Ovary (tissue), 3 donors: ENCODE data around the gene CD151.

Experiments
- EP300 ChIP-seq: sonication (generic); formaldehyde crosslinking; IDR thresholded peaks from one replicate; pipeline ENCODE4 v1.6.1; 2017; ENCODE audit warnings: antibody characterized with exemption
- POLR2A ChIP-seq: fragments of 450-650 bp; IDR thresholded peaks from one replicate; pipeline ENCODE4 v1.6.1; 2017; ENCODE audit warnings: antibody characterized with exemption, mild to moderate bottlenecking, moderate library complexity
- TF ChIP-seq, protein P1 (sequence below), 3 donors: fragments of 450-650 bp in 2 of 3; fragments of 200-600 bp in 1 of 3; IDR thresholded peaks; one replicate each; pipeline versions ENCODE4 v1.5.1 to v1.8.0; 2016 to 2022; ENCODE audit warnings: antibody characterized with exemption in 3 of 3, mild to moderate bottlenecking in 1 of 3
- donor health status: DM: no; HTN: no; CAD: no.

DNA sequence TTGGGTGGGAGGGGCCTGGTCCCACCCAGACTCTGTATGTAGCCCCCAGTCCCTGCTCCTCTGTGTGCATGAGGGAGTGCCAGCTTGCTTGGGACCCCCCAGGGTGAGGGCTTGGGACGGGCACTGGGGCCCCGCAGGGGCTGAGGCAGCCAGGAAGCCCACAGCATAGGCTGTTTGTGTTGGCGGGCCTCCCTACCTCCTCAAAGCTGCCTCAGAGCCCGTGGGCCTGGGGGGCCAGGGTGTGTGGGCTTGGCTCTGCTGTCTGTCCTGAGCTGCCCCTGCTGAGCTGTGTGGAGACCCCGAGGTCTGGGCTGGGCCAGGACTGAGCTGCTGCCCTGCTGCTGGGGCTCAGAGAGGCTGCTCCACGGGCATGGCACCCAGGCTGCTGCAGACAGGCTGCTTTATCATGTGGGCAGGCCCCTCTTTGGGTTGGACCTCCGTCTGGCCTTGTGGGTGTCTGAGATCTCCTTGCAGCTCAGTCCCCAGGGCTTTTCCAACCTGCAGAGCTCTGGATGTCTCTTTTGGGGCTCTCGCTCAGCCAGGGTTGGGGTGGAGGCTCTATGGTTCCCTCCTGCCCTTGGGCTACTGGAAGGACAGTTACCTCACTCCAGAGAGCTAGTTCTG, 13.2 kb downstream of the CD151 start:
- TF ChIP-seq, protein P1, sequence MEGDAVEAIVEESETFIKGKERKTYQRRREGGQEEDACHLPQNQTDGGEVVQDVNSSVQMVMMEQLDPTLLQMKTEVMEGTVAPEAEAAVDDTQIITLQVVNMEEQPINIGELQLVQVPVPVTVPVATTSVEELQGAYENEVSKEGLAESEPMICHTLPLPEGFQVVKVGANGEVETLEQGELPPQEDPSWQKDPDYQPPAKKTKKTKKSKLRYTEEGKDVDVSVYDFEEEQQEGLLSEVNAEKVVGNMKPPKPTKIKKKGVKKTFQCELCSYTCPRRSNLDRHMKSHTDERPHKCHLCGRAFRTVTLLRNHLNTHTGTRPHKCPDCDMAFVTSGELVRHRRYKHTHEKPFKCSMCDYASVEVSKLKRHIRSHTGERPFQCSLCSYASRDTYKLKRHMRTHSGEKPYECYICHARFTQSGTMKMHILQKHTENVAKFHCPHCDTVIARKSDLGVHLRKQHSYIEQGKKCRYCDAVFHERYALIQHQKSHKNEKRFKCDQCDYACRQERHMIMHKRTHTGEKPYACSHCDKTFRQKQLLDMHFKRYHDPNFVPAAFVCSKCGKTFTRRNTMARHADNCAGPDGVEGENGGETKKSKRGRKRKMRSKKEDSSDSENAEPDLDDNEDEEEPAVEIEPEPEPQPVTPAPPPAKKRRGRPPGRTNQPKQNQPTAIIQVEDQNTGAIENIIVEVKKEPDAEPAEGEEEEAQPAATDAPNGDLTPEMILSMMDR (IDR thresholded peaks at IDR 0.05) = no peak
- no peak for TF ChIP-seq EP300
- TF ChIP-seq POLR2A = no peak
